Measurements from ENCODE around the gene BAIAP2.

BAIAP2 gene

DNA sequence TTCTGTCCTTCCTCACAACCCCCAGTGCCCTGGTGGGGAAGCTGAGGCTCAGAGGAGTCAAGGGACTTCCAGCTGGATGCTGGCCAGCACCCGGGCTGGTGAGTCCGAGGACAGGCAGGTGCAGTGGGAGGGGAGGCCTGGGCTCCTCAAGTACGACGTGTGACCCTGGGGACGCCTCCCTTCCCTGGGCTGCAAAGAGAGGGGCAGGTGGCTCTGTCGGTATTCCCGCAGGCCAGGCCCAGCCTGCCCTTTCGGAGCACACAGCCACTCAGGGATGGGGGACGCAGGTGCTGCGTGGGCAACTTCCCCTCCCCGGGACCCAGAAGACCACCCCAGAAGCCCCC is 97.2 kb downstream of the BAIAP2 start:
- TF ChIP-seq SIN3A (IDR thresholded peaks at IDR 0.05; ENCODE audit: borderline replicate concordance, insufficient read depth, low read length) (no peak), POLR2AphosphoS5 (IDR thresholded peaks at IDR 0.05; ENCODE audit: low read depth, low read length) (no peak), FOXP2 (optimal IDR thresholded peaks at IDR 0.05; ENCODE audit: borderline replicate concordance, extremely low read depth, extremely low read length, insufficient read depth) (no peak), TAF1 (IDR thresholded peaks at IDR 0.05; ENCODE audit: borderline replicate concordance, insufficient read depth, low read length) (no peak)
- TF ChIP-seq, protein P1, sequence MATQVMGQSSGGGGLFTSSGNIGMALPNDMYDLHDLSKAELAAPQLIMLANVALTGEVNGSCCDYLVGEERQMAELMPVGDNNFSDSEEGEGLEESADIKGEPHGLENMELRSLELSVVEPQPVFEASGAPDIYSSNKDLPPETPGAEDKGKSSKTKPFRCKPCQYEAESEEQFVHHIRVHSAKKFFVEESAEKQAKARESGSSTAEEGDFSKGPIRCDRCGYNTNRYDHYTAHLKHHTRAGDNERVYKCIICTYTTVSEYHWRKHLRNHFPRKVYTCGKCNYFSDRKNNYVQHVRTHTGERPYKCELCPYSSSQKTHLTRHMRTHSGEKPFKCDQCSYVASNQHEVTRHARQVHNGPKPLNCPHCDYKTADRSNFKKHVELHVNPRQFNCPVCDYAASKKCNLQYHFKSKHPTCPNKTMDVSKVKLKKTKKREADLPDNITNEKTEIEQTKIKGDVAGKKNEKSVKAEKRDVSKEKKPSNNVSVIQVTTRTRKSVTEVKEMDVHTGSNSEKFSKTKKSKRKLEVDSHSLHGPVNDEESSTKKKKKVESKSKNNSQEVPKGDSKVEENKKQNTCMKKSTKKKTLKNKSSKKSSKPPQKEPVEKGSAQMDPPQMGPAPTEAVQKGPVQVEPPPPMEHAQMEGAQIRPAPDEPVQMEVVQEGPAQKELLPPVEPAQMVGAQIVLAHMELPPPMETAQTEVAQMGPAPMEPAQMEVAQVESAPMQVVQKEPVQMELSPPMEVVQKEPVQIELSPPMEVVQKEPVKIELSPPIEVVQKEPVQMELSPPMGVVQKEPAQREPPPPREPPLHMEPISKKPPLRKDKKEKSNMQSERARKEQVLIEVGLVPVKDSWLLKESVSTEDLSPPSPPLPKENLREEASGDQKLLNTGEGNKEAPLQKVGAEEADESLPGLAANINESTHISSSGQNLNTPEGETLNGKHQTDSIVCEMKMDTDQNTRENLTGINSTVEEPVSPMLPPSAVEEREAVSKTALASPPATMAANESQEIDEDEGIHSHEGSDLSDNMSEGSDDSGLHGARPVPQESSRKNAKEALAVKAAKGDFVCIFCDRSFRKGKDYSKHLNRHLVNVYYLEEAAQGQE (IDR thresholded peaks at IDR 0.05; ENCODE audit: insufficient read depth in 1 of 2, low read depth in 2 of 2, low read length in 2 of 2): no peak

DNA sequence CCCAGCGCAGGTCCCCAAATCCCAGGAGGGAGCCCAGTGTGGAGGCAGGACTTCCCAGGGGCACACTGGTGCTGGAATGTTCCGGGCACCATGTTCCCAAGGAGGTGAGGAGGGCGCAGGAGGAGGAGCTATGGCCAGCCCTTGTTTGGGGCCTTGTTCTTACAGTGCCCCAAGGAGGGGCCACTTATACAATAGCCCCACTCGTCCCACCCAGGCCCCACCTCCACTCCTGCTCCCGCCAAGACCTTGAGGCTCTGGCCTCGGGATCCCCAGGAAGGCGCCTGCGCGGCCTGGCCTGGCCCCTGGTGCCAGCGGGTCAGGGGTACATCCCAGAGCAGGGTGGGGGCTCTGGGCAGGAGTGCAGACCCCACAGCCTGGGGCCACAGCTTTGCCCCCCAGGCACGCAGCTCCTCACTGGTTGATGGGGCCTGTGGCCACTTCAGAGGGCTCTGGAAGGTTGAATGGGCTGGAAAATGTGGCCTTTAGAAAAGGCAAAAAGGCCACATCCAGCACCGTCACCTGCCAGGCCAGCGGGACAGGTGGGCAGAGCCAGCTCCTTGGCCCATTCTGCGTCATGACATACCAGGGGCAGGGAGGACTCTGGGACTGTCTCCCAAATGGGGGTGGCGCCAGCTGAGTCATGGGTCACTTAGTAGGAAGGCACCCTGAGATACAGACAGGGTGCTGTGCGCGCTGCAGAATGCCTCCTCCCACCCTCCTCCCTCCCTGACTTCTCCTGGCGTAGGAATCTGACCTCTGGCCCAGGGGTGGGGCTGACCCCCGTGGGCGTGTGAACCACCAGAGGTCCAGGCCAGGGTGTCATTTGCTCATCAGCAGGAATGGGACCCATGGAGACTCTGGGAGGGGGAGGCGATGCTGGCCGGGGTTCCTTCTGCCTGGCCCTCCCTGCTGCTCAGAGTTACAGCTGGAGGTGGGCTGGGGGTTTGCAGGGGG is 98.1 kb downstream of the BAIAP2 start:
- TF ChIP-seq SIN3A (IDR thresholded peaks at IDR 0.05; ENCODE audit: borderline replicate concordance, insufficient read depth, low read length) (no peak), POLR2AphosphoS5 (IDR thresholded peaks at IDR 0.05; ENCODE audit: low read depth, low read length) (no peak), FOXP2 (optimal IDR thresholded peaks at IDR 0.05; ENCODE audit: borderline replicate concordance, extremely low read depth, extremely low read length, insufficient read depth) (no peak), TAF1 (IDR thresholded peaks at IDR 0.05; ENCODE audit: borderline replicate concordance, insufficient read depth, low read length) (no peak)
- TF ChIP-seq, protein P1 (IDR thresholded peaks at IDR 0.05; ENCODE audit: insufficient read depth in 1 of 2, low read depth in 2 of 2, low read length in 2 of 2): no peak

DNA sequence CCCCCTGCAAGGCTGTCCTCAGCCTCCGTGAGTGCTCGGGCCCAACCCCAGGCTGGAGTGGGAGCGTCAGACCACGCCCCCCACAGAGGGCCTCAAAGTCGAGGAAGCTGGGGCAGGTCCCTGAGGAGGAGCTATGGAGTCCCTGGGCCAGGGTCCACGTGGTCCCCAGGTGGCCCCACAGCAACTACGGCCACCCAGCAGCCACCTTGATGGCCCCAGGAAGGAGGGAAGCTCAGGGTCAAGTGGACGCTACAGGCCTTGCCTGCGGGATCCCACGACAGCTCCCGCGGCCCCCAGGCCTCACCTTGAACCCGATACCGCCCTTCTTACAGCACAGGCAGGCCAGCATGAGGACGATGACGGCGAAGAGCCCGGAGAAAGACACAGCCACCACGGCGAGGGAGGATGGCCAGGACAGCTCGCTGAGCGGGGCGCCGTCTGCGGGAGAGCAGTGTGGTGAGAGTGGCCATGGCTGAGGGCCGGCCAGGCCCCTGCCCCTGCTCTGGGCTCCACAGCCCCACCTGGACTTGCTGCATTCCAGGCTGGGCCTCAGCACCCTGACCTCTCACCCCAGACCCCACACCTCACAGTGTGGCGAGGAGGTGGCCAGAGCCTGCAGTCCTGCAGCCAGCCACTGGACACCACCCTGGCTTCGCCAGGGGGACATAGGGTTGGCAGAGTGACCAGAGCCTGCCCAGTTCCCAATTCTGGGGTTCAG is 99.3 kb downstream of the BAIAP2 start:
- TF ChIP-seq FOXP2 (optimal IDR thresholded peaks at IDR 0.05; ENCODE audit: borderline replicate concordance, extremely low read depth, extremely low read length, insufficient read depth) (no peak), POLR2AphosphoS5 (IDR thresholded peaks at IDR 0.05; ENCODE audit: low read depth, low read length) (no peak), SIN3A (IDR thresholded peaks at IDR 0.05; ENCODE audit: borderline replicate concordance, insufficient read depth, low read length) (no peak), TAF1 (IDR thresholded peaks at IDR 0.05; ENCODE audit: borderline replicate concordance, insufficient read depth, low read length) (no peak)
- TF ChIP-seq, protein P1 (IDR thresholded peaks at IDR 0.05; ENCODE audit: insufficient read depth in 1 of 2, low read depth in 2 of 2, low read length in 2 of 2): no peak

- TF ChIP-seq FOXP2 (optimal IDR thresholded peaks at IDR 0.05; ENCODE audit: borderline replicate concordance, extremely low read depth, extremely low read length, insufficient read depth) (no peak), SIN3A (IDR thresholded peaks at IDR 0.05; ENCODE audit: borderline replicate concordance, insufficient read depth, low read length) (no peak), TAF1 (IDR thresholded peaks at IDR 0.05; ENCODE audit: borderline replicate concordance, insufficient read depth, low read length) (no peak), POLR2AphosphoS5 (IDR thresholded peaks at IDR 0.05; ENCODE audit: low read depth, low read length) (no peak)
- TF ChIP-seq, protein P1 (IDR thresholded peaks at IDR 0.05; ENCODE audit: insufficient read depth in 1 of 2, low read depth in 2 of 2, low read length in 2 of 2): no peak
Observed at GRCh38 chr17:81135505-81136278, 100.7 kb downstream of the BAIAP2 start.

Measured in PFSK-1 (cell line).